Skeletal muscle satellite cell (primary cell): Measurements from ENCODE around the gene THAP3.
"Not testable (repeated sequence)": the region's sequence is repeated elsewhere in the genome, so short reads cannot be mapped to it uniquely, and the experiment has no call there.

ENCODE experiments used
- H3K27me3 ChIP-seq: 2 replicates; pipeline ENCODE4 v1.7.0; 2013; ENCODE audit warnings: low read length; ENCODE audit not compliant: control insufficient read depth, insufficient read depth
- H3K36me3 ChIP-seq: 2 replicates; pipeline ENCODE4 v1.7.0; 2013; ENCODE audit warnings: mild to moderate bottlenecking, control low read depth, low read length; ENCODE audit not compliant: insufficient read depth
- H3K4me1 ChIP-seq: 2 replicates; pipeline ENCODE4 v1.7.0; 2013; ENCODE audit warnings: low read length; ENCODE audit not compliant: control insufficient read depth, insufficient read depth
- H3K4me2 ChIP-seq: 2 replicates; pipeline ENCODE4 v1.7.0; 2013; ENCODE audit warnings: mild to moderate bottlenecking, low read length
- H3K4me3 ChIP-seq: 2 replicates; pipeline ENCODE4 v1.7.0; 2013; ENCODE audit warnings: low read length
- H3K9ac ChIP-seq: 2 replicates; pipeline ENCODE4 v1.7.0; 2013; ENCODE audit warnings: mild to moderate bottlenecking, low read depth, low read length, moderate library complexity
- H3K9me3 ChIP-seq: replicated peaks from 2 replicates; pipeline ENCODE4 v1.7.0; 2013; ENCODE audit warnings: mild to moderate bottlenecking, control low read depth, low read length

The THAP3 gene

GRCh38 chr1:6646499-6647148 is 22.0 kb downstream of the THAP3 start:
- H3K4me2 ChIP-seq, result no peak overlapping the region
- no peak overlapping the region for H3K4me3 ChIP-seq
- H3K4me1 ChIP-seq, result no peaks in the 10 kb centered on the region
- H3K27me3 ChIP-seq, result no peaks in the 10 kb centered on the region
- peaks cover 36% of the 10 kb centered on the region for H3K36me3 ChIP-seq
- H3K9me3 ChIP-seq, result no peaks in the 10 kb centered on the region
- H3K9ac ChIP-seq, result no peak overlapping the region

DNA sequence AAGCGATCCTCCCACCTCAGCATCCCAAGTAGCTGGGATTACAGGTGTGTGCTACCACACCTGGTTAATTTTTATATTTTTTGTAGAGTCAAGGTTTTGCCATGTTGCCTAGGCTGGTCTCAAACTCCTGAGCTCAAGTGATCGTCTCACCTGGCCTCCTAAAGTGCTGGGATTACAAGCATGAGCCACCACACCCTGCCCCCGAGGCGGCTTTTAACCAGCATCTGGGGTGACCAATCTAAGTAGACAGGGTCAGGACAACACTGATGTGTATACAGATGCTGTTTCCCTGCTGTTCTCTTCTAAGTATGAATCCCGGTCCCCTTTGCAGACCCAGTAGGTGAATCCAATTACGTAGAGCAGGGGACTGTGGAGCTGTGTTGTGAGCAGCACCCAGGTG is 23.9 kb downstream of the THAP3 start:
- Histone ChIP-seq H3K4me3 (no peak overlapping the region), H3K27me3 (no peaks in the 10 kb centered on the region), H3K36me3 (peaks cover 46% of the 10 kb centered on the region), H3K9me3 (no peaks in the 10 kb centered on the region), H3K4me2 (no peak overlapping the region), H3K4me1 (no peaks in the 10 kb centered on the region), H3K9ac (no peak overlapping the region)

DNA sequence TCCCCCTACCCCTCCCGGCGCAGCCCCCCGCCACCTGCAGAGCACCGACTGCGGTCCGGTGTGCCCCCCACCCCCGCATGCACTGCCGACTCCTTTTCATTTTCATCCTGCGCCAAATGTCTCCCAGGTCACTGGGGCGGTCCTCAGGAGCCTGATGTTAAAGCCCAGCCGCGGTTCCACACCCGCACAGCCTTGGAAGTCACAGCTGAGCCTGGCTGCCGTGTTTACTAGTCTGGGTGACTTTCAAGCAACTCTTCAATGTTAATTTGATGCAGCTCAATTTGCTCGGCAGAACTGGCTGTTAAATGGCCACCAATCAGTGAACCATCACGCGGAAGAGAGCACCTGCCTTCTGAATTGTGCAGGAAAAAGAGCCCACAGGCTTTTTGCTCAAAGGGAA is 27.2 kb downstream of the THAP3 start:
- no peak overlapping the region for H3K4me3 ChIP-seq
- H3K27me3 ChIP-seq, result no peaks in the 10 kb centered on the region
- no peaks in the 10 kb centered on the region for H3K9me3 ChIP-seq
- no peak overlapping the region for H3K9ac ChIP-seq
- no peak overlapping the region for H3K4me2 ChIP-seq
- H3K36me3 ChIP-seq, result peaks cover 37% of the 10 kb centered on the region
- H3K4me1 ChIP-seq, result no peaks in the 10 kb centered on the region

DNA sequence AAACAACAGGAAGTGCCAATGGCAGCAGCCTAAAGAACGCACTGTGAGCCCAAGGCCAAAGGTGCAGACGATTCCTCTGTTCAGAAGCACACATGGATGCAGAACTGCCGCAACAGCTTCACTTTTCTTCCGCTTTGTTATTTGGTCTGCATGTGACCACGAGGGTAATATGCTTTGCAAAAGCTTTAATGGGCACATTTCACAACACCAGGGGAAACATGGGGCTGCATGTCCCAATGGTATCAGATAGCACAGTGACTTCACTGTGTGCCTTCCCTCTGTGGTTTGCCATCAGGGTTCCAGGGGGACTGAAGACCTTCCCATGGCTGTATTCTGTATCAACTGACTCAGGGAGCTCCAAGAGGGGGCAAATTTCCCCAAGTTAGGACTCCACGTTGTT is 28.3 kb downstream of the THAP3 start:
- Histone ChIP-seq H3K36me3 (peaks cover 39% of the 10 kb centered on the region), H3K4me2 (no peak overlapping the region), H3K9me3 (no peaks in the 10 kb centered on the region)

DNA sequence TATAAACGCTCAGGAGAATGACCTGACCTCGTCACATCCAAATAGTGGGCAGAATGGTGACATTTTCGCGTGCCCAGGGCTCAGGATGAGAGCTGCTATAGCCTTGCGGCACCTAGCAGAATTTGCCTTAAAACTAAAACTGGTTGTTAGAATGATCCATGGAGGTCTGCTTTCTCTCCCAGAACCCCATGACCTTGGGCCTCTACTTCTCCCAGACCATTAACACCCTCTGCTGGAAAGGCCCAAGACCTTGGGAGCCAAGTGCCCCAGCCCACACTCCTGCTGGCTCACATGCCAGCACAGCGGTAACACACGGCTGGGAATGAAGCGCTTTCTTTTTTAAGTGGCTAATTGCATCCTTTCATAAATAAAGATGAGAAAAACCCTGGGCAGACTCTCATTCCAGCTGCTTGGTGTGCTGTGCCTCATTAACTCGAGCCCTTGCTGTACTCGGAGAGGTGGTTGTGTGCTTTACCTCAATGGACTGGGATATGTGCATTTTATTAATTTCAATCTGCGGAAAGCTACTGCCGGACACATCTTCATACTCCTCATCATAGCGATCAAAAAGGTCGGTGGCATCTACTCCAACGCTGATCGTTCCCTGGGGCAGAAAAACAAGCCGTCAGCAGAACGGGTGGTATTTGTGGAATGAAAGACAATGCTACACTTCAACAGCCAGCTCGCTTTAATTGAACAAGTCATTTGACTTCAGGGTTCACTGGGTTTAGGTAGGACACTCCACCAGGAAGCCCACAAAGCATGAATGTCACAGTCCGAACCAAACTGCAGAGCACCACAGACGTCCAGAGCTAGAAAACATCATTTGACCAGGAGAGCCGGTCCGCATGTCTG is 29.0 kb downstream of the THAP3 start:
- H3K4me1 ChIP-seq, result no peaks in the 10 kb centered on the region
- no peak overlapping the region for H3K4me3 ChIP-seq
- H3K9me3 ChIP-seq, result no peaks in the 10 kb centered on the region
- no peak overlapping the region for H3K9ac ChIP-seq
- H3K27me3 ChIP-seq, result no peaks in the 10 kb centered on the region
- no peak overlapping the region for H3K4me2 ChIP-seq
- H3K36me3 ChIP-seq, result peaks cover 39% of the 10 kb centered on the region

More for the DNA sequence above, 28.3 kb downstream of the THAP3 start:
- Histone ChIP-seq H3K9ac (no peak overlapping the region), H3K4me3 (no peak overlapping the region), H3K4me1 (no peaks in the 10 kb centered on the region), H3K27me3 (no peaks in the 10 kb centered on the region)

DNA sequence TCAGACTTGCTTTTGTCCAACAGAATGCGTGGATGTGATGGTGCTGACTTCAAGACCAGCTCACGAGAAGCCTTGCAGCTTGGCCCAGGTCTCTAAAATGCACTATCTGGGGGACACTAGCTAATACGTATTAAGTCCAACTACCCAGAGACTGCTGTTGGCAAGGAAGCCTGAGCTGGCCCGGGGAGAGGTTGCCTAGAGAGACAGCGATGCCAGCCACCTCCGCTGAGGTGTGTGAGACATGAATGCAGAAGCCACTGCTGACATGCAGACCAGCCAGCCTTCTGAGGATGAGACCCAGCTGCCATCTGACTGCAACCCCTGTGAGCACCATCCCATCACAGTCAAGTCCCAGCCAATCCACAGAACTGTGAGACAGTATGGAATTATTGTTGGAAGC is 32.5 kb downstream of the THAP3 start:
- Histone ChIP-seq H3K4me3 (no peak overlapping the region), H3K9ac (no peak overlapping the region), H3K4me1 (no peaks in the 10 kb centered on the region), H3K4me2 (no peak overlapping the region), H3K36me3 (peaks cover 27% of the 10 kb centered on the region), H3K27me3 (no peaks in the 10 kb centered on the region), H3K9me3 (no peaks in the 10 kb centered on the region)

DNA sequence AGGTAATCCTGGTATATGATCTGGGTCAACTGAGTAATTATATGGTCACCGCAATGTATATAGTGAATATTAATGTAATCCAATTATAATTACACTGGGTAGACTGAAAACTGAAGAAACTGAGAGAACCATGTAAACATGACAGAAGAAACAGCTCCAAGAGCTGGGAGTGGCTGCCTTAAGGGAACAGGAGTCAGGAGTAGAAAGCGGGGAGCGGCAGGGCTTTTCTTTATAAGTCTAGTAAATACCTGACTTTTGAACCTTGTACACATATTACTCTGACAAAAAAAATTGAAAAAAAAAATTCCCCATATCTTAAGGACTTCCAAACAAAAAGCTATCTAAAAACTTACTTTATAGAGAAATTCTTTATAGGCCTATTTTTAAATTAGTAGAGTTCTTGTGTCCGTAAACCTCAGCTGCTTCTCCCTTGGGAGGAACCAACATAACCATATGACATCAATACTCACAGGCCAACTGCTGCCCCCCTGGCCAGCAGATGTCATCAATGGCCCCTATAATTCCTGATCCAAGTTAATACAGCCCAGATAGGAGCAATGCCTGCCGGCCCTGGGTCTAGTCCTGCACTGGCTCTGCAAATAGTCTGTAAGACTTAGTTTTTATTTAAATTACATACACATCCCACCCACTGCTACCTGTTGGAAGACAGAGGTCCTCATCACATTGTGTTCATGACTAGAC is 33.8 kb downstream of the THAP3 start:
- Histone ChIP-seq H3K4me3 (no peak overlapping the region), H3K4me2 (no peak overlapping the region), H3K9ac (no peak overlapping the region), H3K9me3 (no peaks in the 10 kb centered on the region), H3K27me3 (no peaks in the 10 kb centered on the region), H3K36me3 (peaks cover 20% of the 10 kb centered on the region), H3K4me1 (no peaks in the 10 kb centered on the region)

DNA sequence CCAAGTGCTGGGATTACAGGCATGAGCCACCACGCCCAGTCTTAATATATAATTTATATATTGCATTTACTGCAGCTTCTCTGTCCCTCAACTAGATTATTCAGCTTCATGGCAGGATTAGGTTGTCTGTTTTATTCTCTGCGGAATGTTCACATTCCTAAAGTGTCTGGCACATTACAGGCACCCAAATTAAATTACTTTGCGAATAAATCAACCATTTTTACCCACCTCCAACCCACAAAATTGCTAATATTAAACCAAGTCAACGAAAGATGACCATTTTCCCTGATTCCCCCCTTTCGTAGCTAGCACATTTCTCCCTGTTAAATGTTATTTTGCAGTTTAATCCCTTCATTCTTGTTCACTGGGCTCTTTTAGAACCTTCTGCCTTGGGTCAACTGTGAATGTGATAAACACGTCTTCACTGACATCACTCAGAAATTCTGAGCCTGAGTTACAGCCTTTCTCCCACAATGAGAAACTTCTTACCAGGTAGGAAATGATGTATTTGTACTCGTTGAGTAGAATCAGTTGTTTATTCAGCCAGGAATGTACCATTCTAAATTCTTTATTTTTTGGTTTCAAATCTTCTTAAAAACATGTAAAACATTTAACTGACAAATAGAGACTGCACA is 35.9 kb downstream of the THAP3 start:
- Histone ChIP-seq H3K4me3 (no peak overlapping the region), H3K4me2 (no peak overlapping the region), H3K36me3 (peaks cover 15% of the 10 kb centered on the region), H3K27me3 (no peaks in the 10 kb centered on the region), H3K9me3 (no peaks in the 10 kb centered on the region), H3K9ac (no peak overlapping the region), H3K4me1 (no peaks in the 10 kb centered on the region)

DNA sequence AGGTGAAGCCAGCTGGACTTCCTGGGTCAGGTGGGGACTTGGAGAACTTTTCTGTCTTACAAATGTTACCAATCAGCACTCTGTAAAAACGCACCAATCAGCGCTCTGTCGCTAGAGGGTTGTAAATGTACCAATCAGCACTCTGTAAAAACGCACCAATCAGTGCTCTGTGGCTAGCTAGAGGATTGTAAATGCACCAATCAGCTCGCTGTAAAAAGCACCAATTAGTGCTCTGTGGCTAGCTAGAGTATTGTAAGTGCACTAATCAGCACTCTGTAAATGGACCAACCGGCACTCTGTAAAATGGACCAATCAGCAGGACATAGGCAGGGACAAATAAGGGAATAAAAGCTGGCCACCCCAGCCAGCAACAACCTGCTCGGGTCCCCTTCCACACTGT is 37.8 kb downstream of the THAP3 start:
- H3K9ac ChIP-seq, H3K9me3 ChIP-seq, H3K4me2 ChIP-seq, H3K4me3 ChIP-seq, H3K27me3 ChIP-seq, H3K4me1 ChIP-seq: not testable (repeated sequence)
- H3K36me3 ChIP-seq, result peaks cover 26% of the 10 kb centered on the region

DNA sequence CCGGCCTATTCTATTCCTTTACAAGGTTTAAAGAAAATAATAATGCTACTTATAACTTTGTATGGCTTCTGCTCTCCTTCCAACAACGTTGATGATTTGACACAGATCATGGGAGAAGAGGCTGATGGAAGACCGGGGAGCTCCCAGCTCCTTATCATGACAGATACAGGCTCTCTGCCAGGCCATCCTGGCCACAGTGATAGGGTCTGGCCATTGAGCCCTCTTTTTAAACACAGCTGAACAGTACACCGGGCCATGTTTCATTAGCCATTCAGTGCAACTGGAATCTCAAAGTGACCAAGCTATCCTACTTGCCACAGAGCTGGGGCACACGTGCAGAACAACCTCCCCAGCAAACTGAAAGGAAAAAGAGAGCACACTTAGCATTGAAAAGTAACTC is 42.0 kb downstream of the THAP3 start:
- Histone ChIP-seq H3K9me3 (no peaks in the 10 kb centered on the region), H3K4me1 (no peaks in the 10 kb centered on the region), H3K9ac (no peak overlapping the region), H3K4me2 (no peak overlapping the region), H3K27me3 (no peaks in the 10 kb centered on the region), H3K4me3 (no peak overlapping the region), H3K36me3 (peaks cover 27% of the 10 kb centered on the region)

- Histone ChIP-seq H3K9ac (no peak overlapping the region), H3K27me3 (no peaks in the 10 kb centered on the region), H3K9me3 (no peaks in the 10 kb centered on the region), H3K4me1 (no peaks in the 10 kb centered on the region), H3K4me2 (no peak overlapping the region), H3K4me3 (no peak overlapping the region), H3K36me3 (peaks cover 27% of the 10 kb centered on the region)
Observed at GRCh38 chr1:6667139-6667538, 42.5 kb downstream of the THAP3 start.
